Measurements from ENCODE around the gene CASTOR1. TPM values are rescaled to one million over a fixed set of nuclear protein-coding genes. Genes with fewer than 3 reads are reported as not detected.
"Not testable (repeated sequence)": the region's sequence is repeated elsewhere in the genome, so short reads cannot be mapped to it uniquely, and the experiment has no call there.

Gene CASTOR1
- 1 to 10 TPM; 1.1 to 2.9 (median 2.4) TPM for total RNA-seq

DNA sequence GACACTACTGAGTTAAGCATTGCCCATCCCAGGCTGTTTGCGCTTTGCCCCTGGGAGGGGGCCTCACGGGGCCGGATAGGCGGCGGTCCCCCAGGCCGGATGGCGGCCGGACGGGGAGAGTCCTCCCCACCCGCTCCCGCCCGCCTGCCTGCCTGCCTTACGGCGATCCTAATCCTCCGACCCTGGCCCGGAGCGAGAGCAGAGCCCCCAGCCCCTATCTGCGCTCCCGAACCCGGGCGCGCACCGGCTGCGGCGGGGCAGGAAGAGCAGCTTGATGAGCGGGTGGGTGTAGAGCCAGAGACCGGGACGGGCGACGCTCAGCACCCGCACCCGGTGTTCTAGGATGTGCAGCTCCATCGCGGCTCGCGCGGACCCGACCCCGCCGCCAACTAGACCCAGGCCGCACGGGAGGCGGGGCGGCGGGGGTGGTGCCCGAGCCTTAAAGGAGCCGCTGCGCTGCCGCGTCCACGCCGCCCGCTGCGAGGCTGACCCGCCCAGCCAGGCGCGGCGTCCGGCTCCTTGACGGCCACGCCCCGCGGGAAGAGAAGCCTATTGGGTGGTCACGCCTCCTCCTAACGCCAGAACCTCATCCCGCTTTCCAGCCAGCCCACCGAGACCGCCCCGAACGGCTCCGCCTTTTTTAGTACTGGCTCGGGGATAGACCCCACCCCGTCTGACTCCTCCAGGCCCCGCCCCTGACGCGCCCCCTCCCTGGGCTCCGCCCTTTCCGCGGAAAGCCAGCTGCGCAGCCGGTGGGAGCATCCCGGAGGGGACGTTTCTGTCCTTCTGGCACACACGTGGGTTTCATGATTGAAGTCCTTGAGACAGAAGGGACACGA, at the start of gene CASTOR1:
Gene CASTOR1 (minus strand): TSS at position 365 of the 839 bp plus-strand sequence. CDS start 8 bp downstream, at position 357.
- Mint-ChIP-seq H3K9me3 (no peaks in the 10 kb centered on the region), H3K36me3 (ENCODE audit: insufficient read depth) (peaks cover 20% of the 10 kb centered on the region), H3K4me3 (peak within 1 kb of the TSS; percentile 83), H3K27me3 (ENCODE audit: low read depth) (no peaks in the 10 kb centered on the region), H3K4me1 (ENCODE audit: low read depth) (peaks cover 33% of the 10 kb centered on the region)
- ATAC-seq: peak; percentile 84 to 85
- DNase-seq: peak; percentile 84

DNA sequence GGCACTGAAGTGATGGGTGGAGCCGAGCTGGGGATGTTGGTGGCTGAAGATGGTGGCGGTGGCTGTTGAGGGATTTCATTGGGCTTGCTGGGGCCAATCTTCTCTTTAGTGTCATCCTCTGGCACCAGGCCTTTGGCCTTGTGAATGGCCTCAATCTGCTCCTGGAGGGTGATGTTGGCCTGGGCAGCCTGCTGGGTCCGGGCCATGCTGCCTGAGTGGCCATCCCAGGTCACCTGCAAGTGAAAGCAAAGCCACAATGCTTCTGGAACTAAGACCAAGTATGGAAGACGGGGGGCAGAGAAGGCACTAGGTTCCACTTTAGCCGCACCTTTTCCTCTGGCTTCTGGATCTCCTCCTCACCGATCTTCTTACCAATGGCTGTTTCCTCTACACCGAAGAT, 49.5 kb upstream of the CASTOR1 start:
- Mint-ChIP-seq H3K36me3 (ENCODE audit: insufficient read depth) (peaks cover 62% of the 10 kb centered on the region), H3K27me3 (ENCODE audit: low read depth) (no peaks in the 10 kb centered on the region), H3K4me3 (no peak overlapping the region), H3K4me1 (ENCODE audit: low read depth) (peaks cover 19% of the 10 kb centered on the region), H3K9me3 (no peaks in the 10 kb centered on the region)
- no peak for ATAC-seq
- no peak for DNase-seq

DNA sequence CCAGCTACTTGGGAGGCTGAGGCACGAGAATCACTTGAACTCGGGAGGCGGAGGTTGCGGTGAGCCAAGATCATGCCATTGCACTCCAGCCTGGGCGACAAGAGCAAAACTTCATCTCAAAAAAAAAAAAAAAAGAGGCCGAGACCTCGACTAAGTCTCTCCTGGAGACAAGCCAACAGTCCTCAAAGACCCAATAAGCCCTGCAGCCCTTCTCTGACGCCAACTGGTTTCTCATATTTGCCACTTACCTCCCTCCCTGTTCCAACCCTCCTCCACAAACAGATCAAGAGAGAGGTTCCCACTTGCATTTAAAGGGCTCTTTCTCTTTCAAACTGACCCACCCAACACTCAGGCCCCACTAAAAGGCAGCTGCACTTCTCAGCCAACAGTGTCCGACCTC, 49.0 kb upstream of the CASTOR1 start:
- H3K27me3 Mint-ChIP-seq (ENCODE audit: low read depth); ATAC-seq; DNase-seq; H3K4me3 Mint-ChIP-seq; H3K9me3 Mint-ChIP-seq: not testable (repeated sequence)
- peaks cover 61% of the 10 kb centered on the region for H3K36me3 Mint-ChIP-seq (ENCODE audit: insufficient read depth)
- peaks cover 24% of the 10 kb centered on the region for H3K4me1 Mint-ChIP-seq (ENCODE audit: low read depth)

DNA sequence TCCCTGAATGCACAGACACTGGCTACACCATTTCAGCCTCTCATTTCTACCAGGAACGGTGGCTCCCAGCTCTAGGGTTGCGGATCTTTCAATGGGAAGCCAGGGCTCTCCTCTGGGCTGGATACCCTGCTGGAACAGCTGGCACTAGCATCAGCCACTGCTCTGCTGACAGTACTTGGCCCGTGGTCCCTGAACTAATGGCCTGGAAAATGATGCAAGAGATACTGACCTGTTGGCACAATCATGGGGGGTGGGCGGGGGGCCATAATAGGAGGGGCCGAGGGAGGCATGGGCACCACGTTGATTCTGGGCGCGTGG, 48.1 kb upstream of the CASTOR1 start:
- H3K4me1 Mint-ChIP-seq (ENCODE audit: low read depth): peaks cover 29% of the 10 kb centered on the region
- peaks cover 56% of the 10 kb centered on the region for H3K36me3 Mint-ChIP-seq (ENCODE audit: insufficient read depth)
- no peak overlapping the region for H3K4me3 Mint-ChIP-seq
- DNase-seq (no peak), ATAC-seq (no peak)
- H3K27me3 Mint-ChIP-seq (ENCODE audit: low read depth): no peaks in the 10 kb centered on the region
- no peaks in the 10 kb centered on the region for H3K9me3 Mint-ChIP-seq

DNA sequence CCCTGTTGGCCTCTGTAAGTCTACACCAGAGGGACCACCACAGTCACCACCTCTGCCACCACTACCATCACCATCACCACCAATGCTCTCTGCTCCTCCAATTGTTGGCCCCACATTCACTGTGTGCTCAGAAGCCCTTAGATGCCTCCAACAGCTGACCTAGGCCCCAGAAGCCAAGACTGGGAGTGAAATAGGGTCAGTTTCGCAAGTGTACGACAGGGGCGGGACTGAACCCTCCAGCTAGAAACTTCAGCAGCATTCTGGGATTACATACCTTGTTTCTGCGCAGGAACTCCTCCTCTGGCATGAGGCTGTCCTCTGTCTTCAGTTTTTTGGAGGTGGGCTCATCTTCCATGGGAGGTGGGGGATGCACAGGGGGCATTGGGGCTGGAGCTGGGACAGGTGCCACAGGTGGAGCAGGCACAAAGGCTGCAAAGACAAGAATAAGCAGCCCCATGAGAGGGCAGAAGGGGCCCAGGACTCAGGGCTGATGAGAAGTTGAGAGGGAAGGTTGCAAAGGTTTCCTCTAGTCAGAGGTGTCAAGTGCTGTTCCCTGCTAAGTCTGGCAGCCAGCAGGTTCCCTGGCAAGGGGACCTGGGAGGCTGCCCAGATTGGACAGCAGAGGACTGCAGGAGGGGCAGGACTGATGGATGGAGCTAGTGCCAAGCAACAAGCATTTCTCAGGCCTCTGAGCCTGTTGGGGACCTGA, 47.6 kb upstream of the CASTOR1 start:
- no peak for DNase-seq

DNA sequence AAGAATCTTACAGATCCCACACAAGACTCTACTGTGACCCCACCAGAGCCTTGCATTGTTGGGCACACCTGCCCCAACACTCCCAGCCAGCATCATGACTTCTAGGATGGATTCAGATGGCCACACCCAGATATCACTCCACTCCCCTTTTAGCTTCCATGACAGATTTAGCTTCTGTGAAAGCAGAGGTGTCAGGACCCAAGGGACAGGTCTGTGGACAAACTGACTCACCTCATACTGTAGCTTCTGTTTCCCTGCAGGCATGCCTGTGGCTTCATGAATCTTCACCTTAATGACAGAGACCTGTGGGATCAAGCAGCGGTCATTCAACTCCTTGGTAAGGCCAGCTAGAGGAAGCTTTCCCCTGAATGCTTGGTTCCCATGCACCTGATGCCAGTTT, 45.9 kb upstream of the CASTOR1 start:
- ATAC-seq (no peak), DNase-seq (no peak)
- no peak overlapping the region for H3K4me3 Mint-ChIP-seq
- H3K9me3 Mint-ChIP-seq: no peaks in the 10 kb centered on the region
- peaks cover 54% of the 10 kb centered on the region for H3K36me3 Mint-ChIP-seq (ENCODE audit: insufficient read depth)
- H3K4me1 Mint-ChIP-seq (ENCODE audit: low read depth): peaks cover 29% of the 10 kb centered on the region
- H3K27me3 Mint-ChIP-seq (ENCODE audit: low read depth): no peaks in the 10 kb centered on the region

More for the DNA sequence above, 47.6 kb upstream of the CASTOR1 start:
- no peaks in the 10 kb centered on the region for H3K27me3 Mint-ChIP-seq (ENCODE audit: low read depth)
- H3K36me3 Mint-ChIP-seq (ENCODE audit: insufficient read depth): peaks cover 55% of the 10 kb centered on the region
- no peak overlapping the region for H3K4me3 Mint-ChIP-seq
- H3K9me3 Mint-ChIP-seq: no peaks in the 10 kb centered on the region
- H3K4me1 Mint-ChIP-seq (ENCODE audit: low read depth): peaks cover 29% of the 10 kb centered on the region
- no peak for ATAC-seq

DNA sequence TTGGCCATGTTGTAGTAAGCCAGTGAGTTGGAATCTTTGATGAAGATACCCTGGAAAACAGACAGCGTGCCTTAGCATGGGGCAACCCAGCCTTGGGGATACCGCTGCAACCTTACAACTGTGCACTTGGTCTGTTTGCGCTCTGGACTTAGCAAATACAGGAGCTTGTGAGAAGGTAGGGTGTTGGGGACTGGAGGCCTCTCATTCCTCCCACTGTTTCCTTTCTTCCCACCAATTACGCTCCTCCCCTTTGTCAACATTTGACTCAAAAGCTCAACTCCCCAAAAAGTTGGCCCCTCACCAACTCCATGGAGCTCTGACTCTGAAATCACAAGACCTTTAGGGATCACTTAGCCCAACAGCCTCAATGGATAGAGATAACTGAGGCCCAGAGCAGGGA, 45.3 kb upstream of the CASTOR1 start:
- ATAC-seq: peak in 1 of 2 donors; percentile 27
- Mint-ChIP-seq H3K4me1 (ENCODE audit: low read depth) (peaks cover 29% of the 10 kb centered on the region), H3K4me3 (no peak overlapping the region), H3K27me3 (ENCODE audit: low read depth) (no peaks in the 10 kb centered on the region), H3K36me3 (ENCODE audit: insufficient read depth) (peaks cover 53% of the 10 kb centered on the region), H3K9me3 (no peaks in the 10 kb centered on the region)
- DNase-seq: no peak

DNA sequence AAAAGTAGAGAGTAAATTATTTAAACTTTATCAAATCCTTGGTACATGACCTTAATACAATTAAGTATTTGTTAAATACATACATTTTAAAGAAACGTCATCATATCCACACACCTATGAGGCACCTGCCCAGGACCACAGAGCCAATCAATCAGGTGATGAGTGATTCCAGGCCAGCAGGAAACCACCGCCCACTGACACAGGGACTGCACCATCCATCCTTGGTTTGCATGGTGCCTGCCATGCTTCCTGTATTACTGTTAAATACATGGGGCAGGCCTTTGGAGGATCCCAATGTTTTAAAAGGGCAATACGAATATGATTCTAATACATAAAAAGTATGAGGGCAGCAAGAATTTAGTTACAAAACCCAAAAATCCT, 44.4 kb upstream of the CASTOR1 start:
- Mint-ChIP-seq H3K27me3 (ENCODE audit: low read depth) (no peaks in the 10 kb centered on the region), H3K4me1 (ENCODE audit: low read depth) (peaks cover 29% of the 10 kb centered on the region), H3K9me3 (no peaks in the 10 kb centered on the region), H3K36me3 (ENCODE audit: insufficient read depth) (peaks cover 49% of the 10 kb centered on the region), H3K4me3 (no peak overlapping the region)
- DNase-seq (no peak), ATAC-seq (peak in 1 of 2 donors; percentile 37)

DNA sequence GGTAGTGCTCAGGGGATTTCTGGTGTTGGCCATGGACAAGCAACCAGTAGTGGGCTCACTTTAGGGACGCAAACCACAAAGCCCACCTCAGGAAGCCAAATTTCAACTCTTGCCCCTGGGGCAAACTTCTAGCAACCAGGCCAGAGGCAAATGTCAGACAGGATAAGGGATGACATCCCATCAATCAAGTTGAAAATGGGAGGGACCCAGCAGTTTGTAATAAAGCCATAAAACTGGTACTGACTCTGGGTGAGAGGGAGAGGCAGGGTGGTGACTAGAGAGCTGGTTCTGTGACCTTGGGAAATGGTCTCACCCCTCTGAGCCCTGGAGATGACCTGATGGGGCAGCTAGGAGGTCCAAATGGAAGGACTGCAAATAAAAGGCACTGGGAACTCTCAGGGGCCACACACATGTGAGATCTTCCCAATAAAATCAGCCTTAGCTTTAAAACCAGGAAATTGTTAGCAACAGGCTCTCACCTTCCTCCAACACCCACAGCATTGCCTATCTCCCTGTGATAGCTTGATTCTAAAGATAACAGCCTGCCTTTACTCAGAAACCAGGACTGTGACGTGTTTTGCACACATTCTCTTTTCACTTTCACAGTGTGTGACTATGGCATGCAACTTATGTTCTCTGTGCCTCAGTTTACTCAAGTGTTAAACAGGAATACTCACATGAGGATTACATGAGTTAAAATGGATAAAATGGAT, 43.8 kb upstream of the CASTOR1 start:
- Mint-ChIP-seq H3K27me3 (ENCODE audit: low read depth) (no peaks in the 10 kb centered on the region), H3K9me3 (no peaks in the 10 kb centered on the region), H3K36me3 (ENCODE audit: insufficient read depth) (peaks cover 46% of the 10 kb centered on the region), H3K4me1 (ENCODE audit: low read depth) (peaks cover 29% of the 10 kb centered on the region), H3K4me3 (no peak overlapping the region)
- ATAC-seq: peak; percentile 52 to 54
- no peak for DNase-seq

DNA sequence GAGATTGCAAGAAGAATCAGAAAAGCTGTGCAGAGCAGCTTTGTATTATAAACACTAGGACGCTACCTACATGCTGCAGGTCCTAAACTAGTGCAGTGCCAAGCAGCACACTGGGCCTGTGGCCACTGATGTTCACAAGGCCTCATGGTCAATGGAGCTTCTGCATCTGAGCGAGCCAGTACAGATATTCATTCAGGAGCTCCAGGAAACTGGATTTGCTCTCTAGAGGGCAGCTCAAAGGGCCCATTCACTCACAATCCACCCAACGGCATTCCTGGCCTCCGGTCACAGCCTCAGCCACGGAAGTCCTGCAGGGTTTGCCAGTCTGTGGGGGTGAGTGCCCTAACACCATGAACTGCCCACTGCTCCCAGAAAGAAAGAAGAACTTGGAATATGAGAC, 43.2 kb upstream of the CASTOR1 start:
- DNase-seq (no peak), ATAC-seq (no peak)
- no peak overlapping the region for H3K4me3 Mint-ChIP-seq
- H3K27me3 Mint-ChIP-seq (ENCODE audit: low read depth): no peaks in the 10 kb centered on the region
- no peaks in the 10 kb centered on the region for H3K9me3 Mint-ChIP-seq
- peaks cover 41% of the 10 kb centered on the region for H3K36me3 Mint-ChIP-seq (ENCODE audit: insufficient read depth)
- peaks cover 34% of the 10 kb centered on the region for H3K4me1 Mint-ChIP-seq (ENCODE audit: low read depth)

DNA sequence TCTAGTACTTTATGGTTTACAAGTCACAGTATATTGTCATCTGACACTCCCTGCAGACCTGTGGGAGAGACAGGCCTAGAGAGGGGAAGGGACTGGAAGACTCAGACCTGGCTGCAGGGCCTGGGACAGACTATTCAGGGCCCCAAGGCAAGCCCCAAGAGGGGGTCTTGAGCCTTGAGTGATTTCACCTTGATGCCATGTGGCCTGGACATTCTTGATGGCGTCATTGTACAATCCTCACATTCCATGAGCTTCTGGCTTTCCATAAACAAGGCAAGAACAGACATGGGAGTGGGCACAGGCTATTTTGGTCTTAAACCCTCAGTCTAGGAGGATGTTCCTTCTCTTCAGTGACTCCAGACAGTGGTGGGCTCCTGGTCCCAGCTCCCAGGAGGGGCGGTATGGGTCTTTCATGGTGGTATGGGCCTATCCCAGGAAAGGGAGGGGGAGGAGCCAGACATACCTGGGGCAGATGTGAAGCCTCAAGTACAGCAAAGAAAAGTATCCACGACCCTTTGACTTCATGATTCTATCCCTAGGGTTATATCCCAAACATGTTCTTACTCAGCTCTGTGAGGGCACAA, 39.3 kb upstream of the CASTOR1 start:
- no peak for ATAC-seq
- Mint-ChIP-seq H3K4me3 (no peak overlapping the region), H3K36me3 (ENCODE audit: insufficient read depth) (peaks cover 13% of the 10 kb centered on the region), H3K4me1 (ENCODE audit: low read depth) (peaks cover 42% of the 10 kb centered on the region), H3K9me3 (no peaks in the 10 kb centered on the region), H3K27me3 (ENCODE audit: low read depth) (no peaks in the 10 kb centered on the region)
- DNase-seq: no peak

DNA sequence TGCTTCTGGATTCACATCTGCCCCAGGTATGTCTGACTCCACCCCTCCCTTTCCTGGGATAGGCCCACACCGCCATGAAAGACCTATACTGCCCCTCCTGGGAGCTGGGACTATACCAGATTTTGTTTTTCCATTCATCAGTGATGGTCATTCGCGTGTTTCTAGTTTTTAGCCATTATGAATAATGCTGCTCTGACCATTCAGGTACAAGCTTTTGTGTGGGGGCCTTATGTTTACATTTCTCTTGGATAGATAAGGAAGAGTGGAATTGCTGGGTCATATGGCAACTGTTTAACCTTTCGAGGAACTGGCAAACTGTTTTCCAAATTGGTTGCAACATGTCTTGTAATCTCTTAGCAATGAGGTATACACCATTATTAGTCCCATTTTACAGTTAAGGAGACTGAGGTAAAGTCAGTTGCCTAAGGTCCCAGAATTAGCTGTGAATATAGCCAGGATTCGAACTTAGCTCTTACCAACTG, 38.6 kb upstream of the CASTOR1 start:
- ATAC-seq (no peak), DNase-seq (no peak)
- Mint-ChIP-seq H3K9me3 (no peaks in the 10 kb centered on the region), H3K27me3 (ENCODE audit: low read depth) (no peaks in the 10 kb centered on the region), H3K4me3 (peak overlapping the region; percentile 73), H3K4me1 (ENCODE audit: low read depth) (peaks cover 42% of the 10 kb centered on the region), H3K36me3 (ENCODE audit: insufficient read depth) (peaks cover 18% of the 10 kb centered on the region)

DNA sequence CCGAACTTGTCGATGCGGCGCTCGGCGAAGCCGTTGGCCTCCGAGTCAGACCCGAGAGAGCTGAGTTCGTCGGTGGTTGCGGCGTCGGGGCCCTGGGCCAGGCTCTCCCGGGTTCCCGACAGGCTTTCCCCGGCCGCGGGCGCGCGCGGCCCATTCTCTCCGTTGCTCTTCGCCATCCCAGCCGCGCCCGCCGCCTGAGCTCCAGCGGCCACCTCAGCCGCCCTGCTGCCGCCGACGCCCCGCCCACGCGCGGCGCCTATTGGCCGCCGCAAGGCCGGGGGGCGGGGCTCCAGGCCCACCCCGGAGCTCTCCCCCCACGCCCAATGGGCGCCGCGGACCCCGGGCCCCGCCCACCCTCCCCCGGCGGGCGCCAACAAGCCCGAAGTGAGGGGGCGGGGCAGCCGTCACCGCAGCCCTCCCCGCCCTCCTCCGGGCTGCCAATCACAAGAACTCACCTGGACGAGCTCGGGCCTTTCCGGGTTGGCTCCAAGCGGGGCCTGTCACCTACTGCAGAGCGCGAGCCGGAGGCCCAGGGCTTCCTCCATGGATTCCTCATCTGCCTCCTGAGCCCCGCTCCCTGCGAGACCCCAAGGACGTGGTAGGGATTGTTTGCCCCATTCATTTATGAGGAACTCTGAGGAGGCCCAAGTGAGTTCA, 37.5 kb upstream of the CASTOR1 start, which contains the start of gene TBC1D10A:
Gene TBC1D10A (minus strand): TSS at position 236 of the 657 bp plus-strand sequence. CDS start 60 bp downstream, at position 176.
- ATAC-seq (peak; percentile 85 to 89), DNase-seq (peak; percentile 92)
- Mint-ChIP-seq H3K27me3 (ENCODE audit: low read depth) (no peaks in the 10 kb centered on the region), H3K36me3 (ENCODE audit: insufficient read depth) (peaks cover 13% of the 10 kb centered on the region), H3K4me1 (ENCODE audit: low read depth) (peaks cover 45% of the 10 kb centered on the region), H3K9me3 (no peaks in the 10 kb centered on the region), H3K4me3 (peak within 1 kb of the TSS; percentile 85)
